ENCODE results near the gene ZMYM3. TPM values are rescaled to one million over a fixed set of nuclear protein-coding genes. Genes with fewer than 3 reads are reported as not detected.
"Not testable (repeated sequence)": the region's sequence is repeated elsewhere in the genome, so short reads cannot be mapped to it uniquely, and the experiment has no call there.

Gene ZMYM3
- 9.9 and 10.5 TPM in 2 replicates for total RNA-seq (2012; rRNA removed)

- Histone ChIP-seq H3K4me2 (ENCODE audit: low read length) (peak within 1 kb of the TSS; percentile 98), H3K4me1 (ENCODE audit: control insufficient read depth, insufficient read depth, low read length) (peaks cover 11% of the 10 kb centered on the region), H3K36me3 (ENCODE audit: insufficient read depth, low read length) (no peaks in the 10 kb centered on the region), H3K4me3 (ENCODE audit: low read length) (peak within 1 kb of the TSS; percentile 90), H3K9ac (ENCODE audit: low read depth, low read length) (peak within 1 kb of the TSS; percentile 87), H3K27me3 (ENCODE audit: control insufficient read depth, insufficient read depth, low read length) (no peaks in the 10 kb centered on the region), H3K9me3 (replicated peaks; ENCODE audit: low read length) (no peaks in the 10 kb centered on the region)
These were observed at the start of gene ZMYM3 for GRCh38 chrX:71254092-71254963. TSS of gene ZMYM3 (minus strand) at chrX:71254140. CDS start at chrX:71253255, 885 bp downstream.

- peaks cover 16% of the 10 kb centered on the region for H3K36me3 ChIP-seq (ENCODE audit: insufficient read depth, low read length)
- H3K9ac ChIP-seq (ENCODE audit: low read depth, low read length): no peak overlapping the region
- no peaks in the 10 kb centered on the region for H3K9me3 ChIP-seq (replicated peaks; ENCODE audit: low read length)
- no peak overlapping the region for H3K4me3 ChIP-seq (ENCODE audit: low read length)
- peaks cover 9% of the 10 kb centered on the region for H3K4me1 ChIP-seq (ENCODE audit: control insufficient read depth, insufficient read depth, low read length)
- no peaks in the 10 kb centered on the region for H3K27me3 ChIP-seq (ENCODE audit: control insufficient read depth, insufficient read depth, low read length)
- H3K4me2 ChIP-seq (ENCODE audit: low read length): no peak overlapping the region
These were observed 48.7 kb upstream of the ZMYM3 start for GRCh38 chrX:71302461-71303213.

GRCh38 chrX:71301195-71301924 lies 47.4 kb upstream of the ZMYM3 start, which contains the start of gene ITGB1BP2:
TSS of gene ITGB1BP2 (plus strand) at chrX:71301750. CDS start at chrX:71301807, 57 bp downstream.
- Histone ChIP-seq H3K4me2 (ENCODE audit: low read length) (no peak within 1 kb of the TSS), H3K9me3 (replicated peaks; ENCODE audit: low read length) (no peaks in the 10 kb centered on the region), H3K4me3 (ENCODE audit: low read length) (no peak within 1 kb of the TSS), H3K9ac (ENCODE audit: low read depth, low read length) (no peak within 1 kb of the TSS), H3K27me3 (ENCODE audit: control insufficient read depth, insufficient read depth, low read length) (no peaks in the 10 kb centered on the region), H3K4me1 (ENCODE audit: control insufficient read depth, insufficient read depth, low read length) (peaks cover 9% of the 10 kb centered on the region), H3K36me3 (ENCODE audit: insufficient read depth, low read length) (peaks cover 29% of the 10 kb centered on the region)

GRCh38 chrX:71300495-71300894 lies 46.6 kb upstream of the ZMYM3 start:
- H3K9ac ChIP-seq (ENCODE audit: low read depth, low read length); H3K4me1 ChIP-seq (ENCODE audit: control insufficient read depth, insufficient read depth, low read length); H3K9me3 ChIP-seq (replicated peaks; ENCODE audit: low read length); H3K27me3 ChIP-seq (ENCODE audit: control insufficient read depth, insufficient read depth, low read length); H3K4me2 ChIP-seq (ENCODE audit: low read length); H3K4me3 ChIP-seq (ENCODE audit: low read length): not testable (repeated sequence)
- peaks cover 36% of the 10 kb centered on the region for H3K36me3 ChIP-seq (ENCODE audit: insufficient read depth, low read length)

GRCh38 chrX:71300064-71300463 lies 46.1 kb upstream of the ZMYM3 start:
- H3K4me1 ChIP-seq (ENCODE audit: control insufficient read depth, insufficient read depth, low read length); H3K27me3 ChIP-seq (ENCODE audit: control insufficient read depth, insufficient read depth, low read length); H3K9me3 ChIP-seq (replicated peaks; ENCODE audit: low read length); H3K9ac ChIP-seq (ENCODE audit: low read depth, low read length); H3K4me2 ChIP-seq (ENCODE audit: low read length); H3K4me3 ChIP-seq (ENCODE audit: low read length): not testable (repeated sequence)
- peaks cover 36% of the 10 kb centered on the region for H3K36me3 ChIP-seq (ENCODE audit: insufficient read depth, low read length)

GRCh38 chrX:71298119-71298518 lies 44.2 kb upstream of the ZMYM3 start:
- H3K36me3 ChIP-seq (ENCODE audit: insufficient read depth, low read length): peaks cover 46% of the 10 kb centered on the region
- no peak overlapping the region for H3K9ac ChIP-seq (ENCODE audit: low read depth, low read length)
- no peak overlapping the region for H3K4me3 ChIP-seq (ENCODE audit: low read length)
- no peak overlapping the region for H3K4me2 ChIP-seq (ENCODE audit: low read length)
- H3K4me1 ChIP-seq (ENCODE audit: control insufficient read depth, insufficient read depth, low read length): peaks cover 12% of the 10 kb centered on the region
- H3K9me3 ChIP-seq (replicated peaks; ENCODE audit: low read length): no peaks in the 10 kb centered on the region
- H3K27me3 ChIP-seq (ENCODE audit: control insufficient read depth, insufficient read depth, low read length): no peaks in the 10 kb centered on the region

GRCh38 chrX:71296806-71297205 lies 42.9 kb upstream of the ZMYM3 start:
- Histone ChIP-seq H3K4me2 (ENCODE audit: low read length) (no peak overlapping the region), H3K4me3 (ENCODE audit: low read length) (no peak overlapping the region), H3K9ac (ENCODE audit: low read depth, low read length) (no peak overlapping the region), H3K9me3 (replicated peaks; ENCODE audit: low read length) (no peaks in the 10 kb centered on the region), H3K36me3 (ENCODE audit: insufficient read depth, low read length) (peaks cover 55% of the 10 kb centered on the region), H3K4me1 (ENCODE audit: control insufficient read depth, insufficient read depth, low read length) (peaks cover 21% of the 10 kb centered on the region), H3K27me3 (ENCODE audit: control insufficient read depth, insufficient read depth, low read length) (no peaks in the 10 kb centered on the region)

GRCh38 chrX:71292669-71293365 lies 38.9 kb upstream of the ZMYM3 start:
- H3K4me3 ChIP-seq (ENCODE audit: low read length): no peak overlapping the region
- H3K9ac ChIP-seq (ENCODE audit: low read depth, low read length): no peak overlapping the region
- peaks cover 57% of the 10 kb centered on the region for H3K36me3 ChIP-seq (ENCODE audit: insufficient read depth, low read length)
- peak overlapping the region; percentile 17 for H3K4me2 ChIP-seq (ENCODE audit: low read length)
- no peaks in the 10 kb centered on the region for H3K9me3 ChIP-seq (replicated peaks; ENCODE audit: low read length)
- H3K27me3 ChIP-seq (ENCODE audit: control insufficient read depth, insufficient read depth, low read length): no peaks in the 10 kb centered on the region
- peaks cover 17% of the 10 kb centered on the region for H3K4me1 ChIP-seq (ENCODE audit: control insufficient read depth, insufficient read depth, low read length)

- Histone ChIP-seq H3K4me2 (ENCODE audit: low read length) (no peak overlapping the region), H3K9ac (ENCODE audit: low read depth, low read length) (no peak overlapping the region), H3K4me1 (ENCODE audit: control insufficient read depth, insufficient read depth, low read length) (peaks cover 17% of the 10 kb centered on the region), H3K27me3 (ENCODE audit: control insufficient read depth, insufficient read depth, low read length) (no peaks in the 10 kb centered on the region), H3K9me3 (replicated peaks; ENCODE audit: low read length) (no peaks in the 10 kb centered on the region), H3K4me3 (ENCODE audit: low read length) (no peak overlapping the region), H3K36me3 (ENCODE audit: insufficient read depth, low read length) (peaks cover 48% of the 10 kb centered on the region)
These were observed 37.4 kb upstream of the ZMYM3 start for GRCh38 chrX:71291381-71291780.

- Histone ChIP-seq H3K27me3 (ENCODE audit: control insufficient read depth, insufficient read depth, low read length) (no peaks in the 10 kb centered on the region), H3K4me2 (ENCODE audit: low read length) (peak overlapping the region; percentile 90), H3K9me3 (replicated peaks; ENCODE audit: low read length) (no peaks in the 10 kb centered on the region), H3K36me3 (ENCODE audit: insufficient read depth, low read length) (peaks cover 15% of the 10 kb centered on the region), H3K4me1 (ENCODE audit: control insufficient read depth, insufficient read depth, low read length) (peaks cover 5% of the 10 kb centered on the region), H3K4me3 (ENCODE audit: low read length) (peak overlapping the region; percentile 95), H3K9ac (ENCODE audit: low read depth, low read length) (peak overlapping the region; percentile 97)
These were observed 32.0 kb upstream of the ZMYM3 start for GRCh38 chrX:71285929-71286328.
